GM18909 (cell line): Measurements from ENCODE around the gene PVR.
"Not testable (repeated sequence)": the region's sequence is repeated elsewhere in the genome, so short reads cannot be mapped to it uniquely, and the experiment has no call there.

Source experiments
- ATAC-seq: cut with Tn5 transposase; IDR thresholded peaks from one replicate; pipeline ENCODE4 v1.9.1; 2021; ENCODE audit warnings: mild to moderate bottlenecking; ENCODE audit not compliant: unreplicated experiment, poor library complexity

Gene PVR

DNA sequence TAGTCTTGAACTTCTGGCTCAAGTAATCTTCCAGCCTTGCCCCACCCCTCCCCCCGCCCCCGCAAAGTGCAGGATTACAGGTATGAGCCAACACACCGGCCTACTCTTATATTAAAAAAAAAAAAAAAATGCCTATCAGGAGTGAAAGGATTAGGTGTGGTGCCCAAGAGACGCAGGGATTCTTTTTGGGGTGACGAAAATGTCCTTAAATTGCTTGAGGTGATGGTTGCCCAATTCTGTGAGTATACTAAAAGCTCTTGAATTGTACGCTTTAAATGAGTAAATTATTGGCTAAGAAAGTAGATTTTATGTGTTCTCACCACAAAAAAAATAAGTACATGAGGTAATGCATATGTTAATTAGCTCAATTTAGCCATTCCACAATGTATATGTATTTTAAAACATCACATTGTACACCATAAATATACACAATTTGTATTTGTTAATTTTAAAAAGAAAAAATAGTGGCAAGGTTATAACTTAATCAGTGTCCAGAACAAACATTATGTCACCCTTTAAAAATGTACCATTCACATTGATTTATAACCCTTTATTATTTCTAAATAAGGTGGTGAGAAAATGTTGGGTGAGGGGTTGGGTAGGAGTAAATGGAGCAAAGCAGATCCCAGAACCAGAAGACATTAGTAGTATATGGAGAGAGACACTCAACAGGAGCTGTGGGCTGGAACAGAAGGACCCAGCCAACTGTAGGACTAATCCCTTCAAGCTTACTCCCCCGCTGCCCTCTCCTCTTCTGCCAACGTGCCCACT lies 26.4 kb upstream of the PVR start:
- ATAC-seq: no peak

DNA sequence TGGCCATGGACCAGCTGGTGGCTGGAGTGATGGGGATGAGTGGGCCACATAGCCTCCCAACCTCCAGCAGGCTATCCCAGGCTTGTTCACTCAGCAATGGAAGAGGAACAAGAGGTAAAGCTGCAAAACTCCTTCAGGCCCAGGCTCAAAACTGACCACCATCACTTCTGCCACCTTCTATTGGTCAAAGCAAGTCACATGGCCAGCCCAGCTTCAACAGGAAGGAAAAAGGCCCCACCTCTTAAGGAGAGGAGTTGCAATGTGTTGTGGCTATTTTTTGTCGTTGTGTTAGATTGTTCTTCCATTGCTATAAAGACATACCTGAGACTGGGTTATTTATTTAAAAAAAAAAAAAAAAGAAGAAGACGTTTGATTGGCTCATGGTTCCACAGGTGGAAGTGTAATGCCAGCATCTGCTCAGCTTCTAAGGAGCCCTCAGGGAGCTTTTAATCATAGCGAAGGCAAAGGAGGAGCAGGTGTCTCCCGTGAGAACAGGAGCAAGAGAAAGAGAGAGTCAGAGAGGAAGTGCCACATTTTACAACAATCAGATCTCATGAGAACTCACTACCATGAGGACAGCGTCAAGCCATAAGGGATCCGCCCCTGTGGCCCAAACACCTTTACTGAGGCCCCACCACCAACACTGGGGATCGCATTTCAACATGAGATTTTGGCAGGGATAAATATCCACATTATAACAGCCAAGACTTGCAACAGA lies 24.9 kb upstream of the PVR start:
- ATAC-seq: no peak

GRCh38 chr19:44620667-44621066 lies 23.0 kb upstream of the PVR start:
- no peak for ATAC-seq

DNA sequence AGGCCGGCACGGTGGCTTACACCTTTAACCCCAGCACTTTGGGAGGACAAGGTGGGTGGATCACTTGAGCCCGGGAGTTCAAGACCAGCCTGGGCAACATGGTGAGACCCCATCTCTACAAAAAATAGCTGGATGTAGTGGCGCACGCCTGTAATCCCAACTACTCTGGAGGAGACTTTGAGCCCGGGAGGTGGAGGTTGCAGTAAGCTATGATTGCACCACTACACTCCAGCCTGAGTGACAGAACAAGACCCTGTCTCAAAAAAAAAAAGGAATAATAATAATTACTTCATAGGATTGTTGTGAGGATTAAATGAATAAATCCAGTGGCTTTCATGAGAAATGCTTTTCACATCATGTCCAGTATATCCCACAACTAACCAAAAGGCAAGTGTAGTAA lies 22.3 kb upstream of the PVR start:
- ATAC-seq: no peak

GRCh38 chr19:44623080-44623479 lies 20.6 kb upstream of the PVR start:
- no peak for ATAC-seq

- no peak for ATAC-seq
Measured at GRCh38 chr19:44623626-44624025, 20.1 kb upstream of the PVR start.

GRCh38 chr19:44624840-44625354 lies 18.8 kb upstream of the PVR start:
- ATAC-seq: no peak

DNA sequence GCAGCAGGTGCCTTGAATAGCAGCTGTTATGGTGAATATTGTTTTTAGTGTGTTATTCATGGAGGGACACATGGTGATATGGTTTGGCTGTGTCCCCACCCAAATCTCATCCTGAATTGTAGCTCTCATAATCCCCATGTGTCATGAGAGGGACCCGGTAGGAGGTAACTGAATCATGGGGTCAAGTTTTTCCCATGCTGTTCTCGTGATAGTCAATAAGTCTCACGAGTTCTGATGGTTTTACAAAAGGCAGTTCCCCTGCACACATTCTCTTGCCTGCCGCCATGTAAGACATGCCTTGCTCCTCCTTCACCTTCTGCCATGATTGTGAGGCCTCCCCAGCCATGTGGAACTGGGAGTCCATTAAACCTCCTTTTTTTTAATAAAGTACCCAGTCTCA lies 18.1 kb upstream of the PVR start:
- ATAC-seq: not testable (repeated sequence)

DNA sequence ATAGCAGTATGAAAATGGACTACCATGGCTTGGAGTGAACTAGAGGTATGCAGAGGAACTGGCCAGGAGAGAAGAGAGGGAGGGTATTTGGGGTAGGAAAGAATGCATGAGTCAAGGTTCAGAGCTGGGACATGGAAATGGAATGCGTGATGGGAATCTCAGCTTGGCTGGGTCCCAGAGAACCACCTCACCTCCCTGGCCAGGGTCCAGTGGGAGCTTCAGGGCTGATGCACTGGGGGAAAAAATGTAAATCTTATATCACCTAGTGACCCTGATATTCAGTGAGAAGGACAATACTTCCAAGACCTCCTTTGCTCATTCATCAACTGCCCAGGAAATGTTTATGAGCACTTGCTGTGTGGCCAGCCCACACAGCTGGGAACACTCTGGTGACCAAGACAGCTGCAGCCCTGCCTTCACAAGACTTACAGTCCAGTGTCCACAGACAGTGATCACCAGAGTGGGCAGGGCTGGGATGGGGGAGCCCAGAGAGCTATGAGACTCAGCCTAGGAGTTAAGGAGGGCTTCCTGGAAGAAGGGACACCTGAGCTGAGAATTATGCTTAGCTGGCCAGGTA lies 17.6 kb upstream of the PVR start:
- ATAC-seq: no peak

DNA sequence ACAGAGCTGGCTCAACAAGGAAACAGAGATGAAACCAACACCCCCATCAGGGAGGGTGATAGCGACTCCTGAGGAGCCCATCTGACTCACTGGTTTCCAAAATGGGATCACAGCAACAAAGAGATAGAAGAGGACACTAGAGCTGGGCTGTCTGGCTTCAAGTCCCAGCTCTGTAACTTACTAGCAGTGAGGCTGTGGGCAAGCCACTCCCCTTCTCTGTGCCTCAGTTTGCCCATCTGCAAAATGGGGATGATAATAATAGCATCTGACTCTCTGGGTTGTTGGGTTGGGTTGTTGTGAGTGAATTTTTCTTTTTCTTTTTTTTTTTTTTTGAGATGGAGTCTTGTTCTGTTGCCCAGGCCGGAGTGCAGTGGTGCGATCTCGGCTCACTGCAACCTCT lies 16.1 kb upstream of the PVR start:
- no peak for ATAC-seq

- ATAC-seq: no peak
Measured at GRCh38 chr19:44628793-44629192, 14.9 kb upstream of the PVR start.

GRCh38 chr19:44631611-44632010 lies 12.1 kb upstream of the PVR start:
- not testable (repeated sequence) for ATAC-seq

- not testable (repeated sequence) for ATAC-seq
Measured at GRCh38 chr19:44634058-44634457, 9.7 kb upstream of the PVR start.

DNA sequence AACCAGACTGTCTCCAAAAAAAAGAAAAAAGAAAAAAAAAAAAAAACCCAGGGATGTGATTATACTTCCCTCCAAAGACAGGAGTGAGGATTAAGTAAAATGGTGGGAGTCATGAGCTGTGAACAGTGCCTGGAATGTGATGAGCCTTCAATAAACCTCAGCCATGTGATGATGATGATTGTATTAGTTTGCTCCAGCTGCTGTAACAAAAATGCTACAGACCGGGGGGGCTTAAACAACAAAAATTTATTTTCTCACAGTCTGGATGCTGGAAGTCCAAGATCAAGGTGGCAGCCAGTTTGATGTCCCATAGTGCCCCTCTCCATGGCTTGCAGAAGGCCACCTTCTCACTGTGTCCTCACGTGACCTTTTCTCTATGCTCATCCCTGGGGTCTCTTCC lies 8.9 kb upstream of the PVR start:
- ATAC-seq: no peak

GRCh38 chr19:44635581-44636438 lies 7.9 kb upstream of the PVR start:
- ATAC-seq: no peak

DNA sequence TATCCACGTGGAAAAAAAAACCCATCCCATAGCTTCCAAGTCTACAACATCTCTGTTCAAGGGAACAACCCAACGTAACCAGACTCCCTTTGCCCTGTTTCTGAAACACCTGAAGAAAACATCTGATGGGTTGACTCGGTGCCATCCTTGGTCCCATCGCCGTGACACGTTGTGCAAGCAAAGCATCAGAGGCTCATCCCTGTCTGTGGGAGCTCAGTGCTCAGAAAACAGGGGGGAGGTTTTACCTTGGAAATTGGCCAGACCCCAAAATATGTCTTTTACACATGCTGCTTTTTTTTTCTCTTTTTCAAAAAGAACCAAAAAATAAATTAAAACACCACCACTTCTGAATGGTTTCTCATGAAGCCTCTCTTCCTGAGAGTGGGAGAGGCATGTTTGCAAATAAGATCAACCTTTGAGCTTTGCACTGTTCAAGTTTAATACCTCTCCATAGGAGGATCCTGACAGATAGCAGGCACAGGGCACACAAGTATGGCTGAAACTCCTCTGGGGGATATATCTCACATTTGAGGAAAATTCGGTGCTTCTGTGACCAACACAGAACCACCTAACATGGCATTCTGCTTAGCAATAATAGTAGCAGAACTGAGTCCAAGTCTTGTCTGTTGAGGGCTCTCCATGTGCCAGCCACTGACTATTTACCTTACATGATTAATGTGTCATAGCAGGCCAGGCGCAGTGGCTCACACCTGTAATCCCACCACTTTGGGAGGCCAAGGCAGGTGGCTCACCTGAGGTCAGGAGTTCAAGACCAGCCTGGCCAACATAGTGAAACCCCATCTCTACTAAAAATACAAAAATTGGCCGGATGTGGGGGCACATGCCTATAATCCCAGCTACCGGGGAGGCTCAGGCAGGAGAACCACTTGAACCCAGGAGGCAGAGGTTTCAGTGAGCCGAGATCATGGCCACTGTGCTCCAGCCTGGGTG lies 7.0 kb upstream of the PVR start:
- ATAC-seq: no peak

DNA sequence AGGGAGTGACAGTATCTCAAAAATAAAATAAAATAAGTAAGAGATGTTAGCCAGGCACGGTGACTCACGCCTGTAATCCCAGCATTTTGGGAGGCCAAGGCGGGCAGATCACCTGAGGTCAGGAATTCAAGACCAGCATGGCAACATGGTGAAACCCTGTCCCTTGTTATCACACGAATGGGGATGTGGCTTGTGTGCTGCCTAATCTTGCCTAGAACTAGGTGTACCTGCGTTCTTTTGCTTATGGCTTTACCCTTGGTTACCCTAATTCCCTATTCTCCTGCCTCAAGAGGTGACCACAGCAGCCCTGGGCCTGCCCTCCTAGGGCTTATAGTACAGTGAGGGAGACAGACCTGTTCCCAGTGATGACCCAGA lies 6.3 kb upstream of the PVR start:
- no peak for ATAC-seq

DNA sequence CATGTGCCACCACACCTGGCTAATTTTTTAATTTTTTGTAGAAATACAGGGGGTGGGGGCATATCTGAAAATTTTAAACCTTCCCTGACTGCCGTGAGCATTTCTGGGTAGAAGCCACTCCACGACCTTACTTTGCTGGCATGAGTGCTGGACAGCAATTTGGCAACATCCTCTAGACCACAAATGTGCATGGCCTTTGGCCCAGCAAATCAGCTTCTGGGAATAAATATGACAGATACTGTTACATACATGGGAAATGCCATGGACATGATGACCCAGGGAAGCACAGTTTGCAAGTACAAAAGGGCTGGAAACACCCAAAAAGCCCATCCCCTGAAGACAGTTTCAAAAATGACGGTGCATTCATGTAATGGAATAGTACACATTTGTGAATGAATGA lies 3.2 kb upstream of the PVR start:
- ATAC-seq: no peak

DNA sequence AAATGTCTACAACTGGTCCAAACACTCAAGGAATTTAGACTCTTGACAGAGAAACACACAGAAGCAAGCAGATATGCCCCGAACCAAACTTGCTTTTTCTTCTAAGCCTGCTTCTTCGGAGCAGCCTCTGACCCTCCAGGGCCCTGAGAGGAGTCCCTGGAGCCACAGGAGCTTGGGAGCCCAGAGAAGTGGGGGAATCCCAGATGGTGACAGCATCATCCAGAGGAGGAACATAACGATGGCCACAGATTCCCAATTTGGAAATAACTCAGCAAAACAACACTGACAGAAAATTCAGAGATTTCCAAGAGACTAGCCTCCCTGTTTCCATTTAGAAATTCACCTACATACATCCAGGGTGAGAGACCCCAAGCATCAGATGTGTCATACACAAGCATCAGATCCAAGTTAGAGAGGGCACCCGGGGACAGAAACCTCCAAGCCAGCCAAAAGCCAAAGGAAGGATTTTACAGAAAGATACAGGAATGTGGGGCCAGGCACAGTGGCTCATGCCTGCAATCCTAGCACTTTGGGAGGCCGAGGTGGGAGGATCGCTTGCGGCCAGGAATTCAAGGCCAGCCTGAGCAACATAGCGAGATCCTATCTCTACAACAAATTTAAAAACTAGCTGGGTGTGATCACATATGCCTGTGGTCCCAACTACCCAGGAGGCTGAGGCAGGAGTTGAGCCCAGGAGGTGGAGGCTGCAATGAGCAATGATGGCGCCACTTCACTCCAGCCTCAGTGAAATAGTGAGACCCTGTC lies 2.0 kb upstream of the PVR start:
- ATAC-seq: no peak
